Stimulated activated CD4-positive, alpha-beta T cell treated with anti-CD3 and anti-CD28 coated beads, Interleukin-1b, Interleukin-23, amount 100 ng/mL, for 24 hours (primary cell): ENCODE measurements around the gene COL26A1.

Source experiments
- DNase-seq, 4 experiments: peaks; one replicate each; pipeline ENCODE4 v3.0.0-alpha.2; 2020; ENCODE audit warnings: low read depth in 4 of 4, low spot score in 1 of 4

COL26A1 gene

GRCh38 chr7:101531726-101532357, 169.2 kb downstream of the COL26A1 start:
- no peak for DNase-seq

DNA sequence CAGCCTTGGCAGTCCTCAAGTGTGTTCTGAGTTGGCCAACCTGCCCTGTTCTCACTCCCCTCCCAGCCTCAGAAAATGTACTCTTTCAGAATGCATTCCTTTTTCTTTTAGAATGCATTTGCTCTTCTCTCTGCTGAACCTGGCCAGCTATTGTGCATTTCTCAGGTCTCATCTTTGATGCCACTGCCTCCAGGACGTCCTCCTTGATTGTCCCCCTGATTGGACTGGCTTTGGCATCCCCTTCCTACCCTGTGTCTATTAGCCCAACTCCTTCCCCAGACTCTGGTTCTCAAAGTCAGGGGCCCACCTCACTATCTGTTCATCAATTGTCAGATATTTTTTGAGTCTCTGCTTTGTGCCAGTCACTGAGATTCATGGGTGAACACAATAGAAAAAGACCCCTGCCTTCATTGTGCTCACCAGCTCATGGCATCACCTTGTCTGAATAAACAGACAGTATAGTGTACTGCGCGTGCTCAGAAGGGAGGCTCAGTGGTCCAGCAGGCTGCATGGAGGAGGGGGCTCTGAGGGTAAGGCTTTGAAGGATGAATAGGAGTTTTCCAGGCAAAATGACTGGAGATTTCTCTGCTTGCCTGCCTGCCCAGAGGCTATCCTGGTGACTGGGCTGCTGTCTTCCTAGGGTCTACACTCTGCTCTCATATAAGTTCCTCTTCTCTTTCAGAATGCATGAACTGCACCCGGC, 169.9 kb downstream of the COL26A1 start:
- DNase-seq: no peak

DNA sequence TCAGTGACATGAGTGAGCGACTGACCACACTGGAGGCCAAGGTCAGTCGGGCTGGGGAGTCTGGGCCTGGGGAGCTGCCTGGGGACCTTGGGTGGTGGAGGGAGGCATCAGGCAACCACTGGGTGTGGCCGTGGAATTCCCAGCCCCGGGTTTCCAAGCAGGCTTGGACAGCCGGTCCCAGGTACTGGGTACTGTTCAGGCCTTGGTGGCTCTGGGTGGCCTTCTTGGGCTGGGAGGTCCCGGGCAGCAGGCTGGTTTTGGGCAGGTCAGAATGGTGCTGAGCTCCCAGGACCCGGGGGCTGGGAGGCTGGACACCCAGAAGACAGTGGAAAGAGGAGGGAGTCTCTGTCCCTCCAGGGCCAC, 170.4 kb downstream of the COL26A1 start:
- DNase-seq: no peak

DNA sequence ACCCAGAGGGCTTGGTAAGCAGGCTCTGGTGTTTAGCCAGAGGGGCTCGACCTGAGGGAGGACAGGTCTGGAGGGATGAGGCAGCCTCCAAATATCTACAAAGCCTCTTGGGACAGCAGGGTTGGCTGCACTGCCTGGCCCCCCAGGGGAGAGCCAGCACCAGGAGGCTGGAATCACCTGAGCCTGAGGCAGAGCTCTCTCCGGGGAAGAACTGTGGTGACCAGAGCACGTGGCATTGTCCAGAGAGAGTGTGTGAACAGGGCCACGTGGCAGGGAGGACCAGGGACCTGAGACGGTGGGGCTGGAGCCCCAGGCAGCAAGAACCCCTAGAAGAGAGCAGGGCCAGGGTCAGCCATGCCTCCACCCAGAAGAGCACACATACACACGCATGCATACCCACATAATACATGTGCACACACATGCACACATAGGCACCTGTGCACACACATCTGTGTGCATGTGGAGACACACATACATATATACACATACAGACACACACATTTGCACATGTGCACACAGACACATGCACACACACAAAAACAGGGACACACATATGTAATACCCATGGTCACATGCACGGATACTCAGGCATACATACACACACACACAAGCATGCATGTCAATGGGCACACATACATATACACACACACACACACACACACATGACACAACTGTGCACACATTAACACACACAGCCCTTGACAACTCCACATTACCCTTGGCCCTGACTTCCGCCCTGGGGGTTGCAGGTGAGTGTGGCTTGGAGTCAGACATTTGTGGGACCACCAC, 171.5 kb downstream of the COL26A1 start:
- DNase-seq: no peak

DNA sequence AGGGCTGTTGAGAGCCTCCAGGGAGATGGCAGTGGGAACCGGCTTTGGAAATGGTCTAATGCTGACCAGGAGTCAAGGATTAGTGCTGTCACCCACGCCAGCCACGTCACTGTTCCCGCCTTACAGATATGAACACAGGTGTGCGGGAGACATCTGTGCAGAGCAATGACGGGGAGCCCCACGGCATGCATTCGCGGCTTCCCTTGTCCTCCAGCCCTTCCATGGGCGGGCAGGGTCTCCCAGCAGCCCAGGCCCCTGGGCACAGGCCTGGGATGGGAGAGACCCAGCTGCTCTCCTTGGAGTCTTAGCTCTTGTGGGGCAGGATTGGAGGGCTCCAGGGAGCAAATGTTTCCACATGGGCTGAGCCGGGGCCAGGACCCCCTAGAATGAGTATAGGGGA, 172.2 kb downstream of the COL26A1 start:
- no peak for DNase-seq

DNA sequence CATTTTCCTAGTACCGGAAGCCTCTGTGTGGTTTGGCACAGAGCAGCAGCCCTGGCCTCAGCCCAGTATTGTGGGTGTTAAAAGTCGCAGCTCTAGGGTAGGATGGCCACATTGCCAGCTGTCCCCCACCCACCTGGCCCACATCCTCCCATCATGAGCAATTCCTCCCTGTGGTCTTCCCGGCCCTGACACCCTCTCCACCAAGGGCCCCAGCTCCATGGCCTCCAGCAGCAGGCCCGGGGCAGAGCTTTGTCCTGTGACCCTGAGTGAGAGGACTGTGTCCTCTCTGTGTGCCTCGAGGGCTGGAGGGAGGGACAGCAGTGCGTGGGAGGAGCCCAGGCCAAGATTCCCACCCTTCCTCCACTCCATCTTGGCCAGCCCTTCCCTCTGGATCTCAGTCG, 172.7 kb downstream of the COL26A1 start:
- DNase-seq: no peak

DNA sequence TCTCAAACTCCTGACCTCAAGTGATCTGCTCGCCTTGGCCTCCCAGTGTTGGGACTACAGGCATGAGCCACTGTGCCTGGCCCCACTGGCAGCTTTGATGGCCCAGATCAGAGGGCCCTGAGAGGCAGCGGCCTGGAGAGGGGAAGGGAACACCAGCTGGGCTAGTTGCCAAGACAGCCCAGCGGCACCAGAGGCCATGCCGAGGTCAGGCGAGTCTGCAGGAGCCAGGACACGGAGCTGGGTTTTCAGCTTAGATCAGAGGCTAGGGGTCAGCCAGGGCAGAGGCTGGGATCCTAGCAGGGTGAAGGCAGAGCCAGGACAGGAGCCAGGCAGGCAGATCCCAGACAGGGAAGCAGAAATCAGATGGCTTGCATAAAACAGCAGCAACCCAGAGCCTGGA, 173.6 kb downstream of the COL26A1 start:
- DNase-seq: no peak

DNA sequence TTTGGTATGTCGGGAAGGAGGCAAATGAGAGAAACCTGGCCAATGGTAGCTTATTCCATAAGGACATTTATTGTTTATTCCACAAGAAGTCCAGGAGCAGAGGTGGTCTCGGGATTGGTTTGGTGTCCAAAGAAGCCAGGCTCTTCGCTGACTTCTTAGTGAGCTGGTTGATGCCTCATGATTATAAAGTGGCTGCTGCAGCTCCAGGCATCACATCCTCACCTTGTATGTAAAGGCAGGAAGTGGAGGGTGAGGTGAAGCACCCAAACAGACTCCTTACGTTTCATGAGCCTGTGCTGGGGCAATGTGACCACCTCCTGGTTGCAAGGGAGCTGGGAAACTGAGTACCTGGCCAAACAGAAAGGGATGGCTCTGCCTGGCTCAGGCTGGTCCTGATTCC, 174.0 kb downstream of the COL26A1 start:
- DNase-seq: no peak

DNA sequence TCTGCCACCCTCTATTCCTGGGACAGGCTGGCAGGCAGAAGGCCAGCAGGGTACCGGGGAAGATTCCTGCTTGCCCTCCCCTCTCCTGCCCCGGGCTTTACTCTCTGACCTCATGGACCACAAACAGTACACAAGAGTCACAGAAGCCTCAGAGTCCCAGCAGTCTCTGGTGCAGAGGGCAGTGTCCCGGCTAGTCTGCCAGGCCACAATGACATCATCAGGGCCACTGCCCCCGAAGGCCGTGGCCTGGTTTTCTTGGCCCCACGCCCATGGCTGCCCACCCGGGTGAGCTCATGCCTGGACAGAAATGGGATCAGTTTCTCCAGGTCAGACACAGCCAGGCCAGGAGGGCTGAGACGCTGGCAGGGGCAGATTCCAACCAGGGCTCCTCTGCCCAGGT, 174.5 kb downstream of the COL26A1 start:
- DNase-seq: no peak

DNA sequence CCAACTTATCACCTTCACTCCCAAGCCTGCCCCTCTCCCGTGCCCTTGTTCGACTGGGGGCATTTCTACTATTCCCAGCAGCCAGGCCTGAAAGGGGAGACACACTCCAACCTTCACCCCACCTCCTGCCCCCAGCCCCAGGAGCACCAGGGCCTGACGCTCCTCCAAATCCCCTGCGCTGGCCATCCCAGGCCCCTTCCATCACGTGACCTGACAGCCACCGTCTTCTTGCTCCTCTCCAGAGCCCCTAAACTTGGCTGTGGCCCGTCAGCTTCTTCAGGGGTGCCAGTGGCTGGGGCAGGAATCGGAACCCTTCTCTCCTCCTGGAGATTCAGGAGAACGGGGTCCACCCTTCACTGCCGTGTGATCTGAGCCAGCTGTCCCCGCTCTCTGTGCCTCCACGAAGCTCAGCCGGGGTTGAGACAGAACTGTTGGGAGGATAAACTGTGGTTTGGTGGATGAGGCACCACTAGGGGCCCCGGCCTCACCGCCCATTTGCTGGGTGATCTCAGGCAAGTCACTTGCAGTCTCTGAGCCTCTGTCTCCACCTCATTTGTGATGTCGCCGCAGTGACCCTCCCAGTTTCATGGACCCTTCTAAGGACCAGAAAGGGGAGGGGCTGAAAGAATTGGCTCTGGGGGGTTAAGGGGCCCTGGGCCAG, 175.4 kb downstream of the COL26A1 start:
- DNase-seq: no peak

DNA sequence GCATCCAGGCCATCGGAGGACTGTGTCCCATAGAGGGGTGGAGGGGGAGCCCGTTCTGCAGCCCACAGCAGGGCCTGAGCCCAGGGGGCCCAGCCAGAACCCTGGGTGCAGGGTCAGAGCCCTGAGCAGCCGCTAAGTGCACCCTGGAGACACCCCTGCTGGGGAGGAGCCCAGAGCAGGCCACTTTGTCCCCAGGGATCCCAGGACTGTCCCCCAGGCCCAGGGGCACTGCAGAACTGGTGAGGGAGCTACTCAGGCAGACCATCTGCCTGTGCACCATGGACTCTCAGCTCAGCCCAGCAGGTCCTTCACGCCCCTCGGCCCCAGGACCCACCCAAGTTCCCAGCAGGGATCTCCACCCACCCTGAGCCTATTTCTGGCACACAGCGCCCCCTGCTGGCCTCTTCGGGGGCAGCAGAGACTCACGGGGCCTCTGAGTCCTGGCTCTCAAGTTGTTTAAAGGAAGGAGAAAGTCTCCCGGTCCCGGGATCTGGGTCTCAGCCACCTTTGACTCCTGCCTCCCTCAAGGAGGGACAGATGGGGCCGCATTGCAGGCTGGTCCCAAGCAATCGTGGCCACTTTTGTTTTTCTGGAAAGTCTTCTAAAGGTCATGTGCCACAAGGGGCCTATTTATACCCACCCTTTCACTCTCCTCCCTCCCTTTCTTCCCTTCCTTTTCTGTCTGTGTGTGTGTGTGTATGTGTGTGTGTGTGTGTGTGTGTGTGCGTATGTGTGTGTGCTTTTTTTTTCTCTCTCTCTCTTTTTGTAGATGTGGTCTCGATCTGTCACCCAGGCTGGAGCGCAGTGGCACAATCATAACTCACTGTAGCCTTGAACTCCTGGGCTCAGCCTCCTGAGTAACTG, 176.2 kb downstream of the COL26A1 start:
- DNase-seq: peak; percentile 32 to 49 (median 38)

DNA sequence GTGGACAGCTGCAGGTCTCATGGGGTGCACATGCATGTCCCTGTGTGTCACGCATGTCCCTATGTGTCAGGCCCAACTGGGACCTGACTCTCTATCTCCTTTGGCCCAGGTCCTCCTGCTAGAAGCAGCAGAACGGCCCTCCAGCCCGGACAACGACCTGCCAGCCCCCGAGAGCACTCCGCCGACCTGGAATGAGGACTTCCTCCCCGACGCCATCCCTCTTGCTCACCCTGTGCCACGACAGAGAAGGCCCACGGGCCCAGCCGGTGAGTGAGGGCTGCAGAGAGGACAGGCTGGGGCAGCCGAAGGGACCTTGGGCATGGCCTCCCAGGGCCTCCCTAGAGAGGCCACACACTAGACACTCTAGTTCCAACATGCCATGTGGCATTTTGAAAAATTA, 177.1 kb downstream of the COL26A1 start:
- DNase-seq: no peak

- peak; percentile 59 to 73 (median 66) for DNase-seq
Observed at GRCh38 chr7:101542527-101543241, 180.0 kb downstream of the COL26A1 start.

DNA sequence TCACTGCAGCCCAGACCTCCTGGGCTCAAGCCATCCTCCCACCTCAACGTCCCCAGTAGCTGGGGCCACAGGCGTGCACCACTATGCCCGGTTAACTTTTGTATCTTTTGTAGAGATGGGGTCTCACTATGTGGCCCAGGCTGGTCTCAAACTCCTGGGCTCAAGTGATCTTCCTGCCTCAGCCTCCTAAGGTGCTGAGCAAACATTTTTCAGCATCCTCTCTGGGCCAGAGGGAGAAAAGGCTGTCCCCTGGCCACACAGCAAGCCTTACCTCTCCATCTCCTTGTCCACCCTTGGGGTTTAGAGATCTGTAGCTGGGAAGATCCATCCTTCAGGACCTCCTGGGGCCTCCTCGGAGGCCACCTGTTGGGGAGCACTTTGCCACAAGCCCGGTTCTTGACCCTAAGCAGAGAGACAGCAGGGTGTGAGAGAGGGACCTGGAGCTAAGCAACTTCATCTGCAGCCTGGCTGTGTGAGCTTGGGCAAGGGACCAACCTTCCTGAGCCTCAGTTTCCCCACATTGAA, 180.6 kb downstream of the COL26A1 start:
- DNase-seq: no peak

GRCh38 chr7:101543846-101544245, 181.2 kb downstream of the COL26A1 start:
- no peak for DNase-seq

- DNase-seq: no peak
Observed at GRCh38 chr7:101545441-101546190, 182.9 kb downstream of the COL26A1 start.

DNA sequence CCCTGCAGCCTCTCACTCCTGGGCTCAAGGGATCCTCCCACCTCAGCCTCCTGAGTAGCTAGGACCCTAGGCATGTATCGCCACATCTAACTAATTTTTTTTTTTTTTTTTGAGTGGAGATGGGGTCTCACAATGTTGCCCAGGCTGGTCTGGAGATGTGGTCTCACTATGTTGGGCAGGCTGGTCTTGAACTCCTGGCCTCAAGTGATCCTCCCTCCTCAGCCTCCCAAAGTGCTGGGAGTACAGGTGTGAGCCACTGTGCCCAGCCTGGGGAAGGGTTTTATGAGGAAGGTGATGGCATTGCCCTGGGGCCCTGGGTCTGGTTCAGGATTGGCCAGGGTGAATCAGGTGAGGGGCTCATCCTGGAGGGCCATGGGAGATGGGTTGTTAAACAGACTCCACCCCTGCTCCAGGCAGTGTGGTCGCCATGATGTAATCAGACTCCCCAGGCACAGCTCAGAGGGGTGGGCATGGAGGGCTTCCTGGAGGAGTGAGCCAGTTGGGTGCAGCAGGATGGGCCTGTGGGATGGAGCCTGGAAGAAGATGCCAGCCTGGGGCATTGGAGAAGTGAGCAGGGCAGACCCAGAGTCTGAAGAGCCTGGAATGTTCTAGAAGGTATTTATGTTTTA, 183.7 kb downstream of the COL26A1 start:
- no peak for DNase-seq

- DNase-seq: no peak
Observed at GRCh38 chr7:101547022-101547915, 184.6 kb downstream of the COL26A1 start.
